ENCODE measurements around the gene LPCAT1. TPM values are rescaled to one million over a fixed set of nuclear protein-coding genes. Genes with fewer than 3 reads are reported as not detected.

LPCAT1 gene
- total and polyA plus RNA-seq, 10 of the 15 experiments (the other 5 are each of a cell fraction or from before 2014, with no cell fraction given): 2.3 to 109 (median 72.7) TPM

DNA sequence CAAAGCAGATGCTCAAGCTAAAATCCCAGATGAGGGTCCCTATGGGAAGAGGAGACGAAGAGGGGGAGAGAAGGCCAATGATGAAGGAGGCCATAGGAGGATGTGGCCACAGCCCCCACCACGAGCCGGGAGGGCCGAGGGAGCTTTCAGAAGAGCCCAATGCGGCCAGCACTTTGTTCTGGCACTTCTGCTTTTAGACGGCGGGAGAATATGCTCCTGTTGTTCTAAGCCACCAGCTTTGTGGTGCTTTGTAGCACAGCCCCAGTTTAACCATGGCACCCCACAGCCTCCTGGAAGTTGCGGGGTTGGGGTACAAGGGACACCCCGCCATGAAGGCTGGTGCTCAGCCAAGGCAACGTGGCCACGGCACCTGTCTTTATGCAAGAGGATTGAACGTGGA, 33.4 kb downstream of the LPCAT1 start (continued):
- TF ChIP-seq E2F4 (IDR thresholded peaks at IDR 0.05; ENCODE audit: low read depth, low read length) (no peak), YBX1 (IDR thresholded peaks at IDR 0.05) (no peak), CTCF (IDR thresholded peaks at IDR 0.05 in 2 of 3, conservative IDR thresholded peaks at IDR 0.05 in 1 of 3; ENCODE audit: control insufficient read depth in 2 of 3, extremely low read depth in 1 of 3, insufficient read depth in 1 of 3, low read depth in 3 of 3, low read length in 3 of 3) (no peak), MTA3 (IDR thresholded peaks at IDR 0.05; ENCODE audit: borderline replicate concordance, low read length) (no peak), IRF4 (IDR thresholded peaks at IDR 0.05; ENCODE audit: low read depth, low read length) (no peak), ESRRA (IDR thresholded peaks at IDR 0.05; ENCODE audit: low read length) (no peak), ZNF217 (IDR thresholded peaks at IDR 0.05) (no peak), SPI1 (IDR thresholded peaks at IDR 0.05; ENCODE audit: borderline replicate concordance, insufficient read depth, low read depth, low read length) (peak; percentile 98), EP300 (IDR thresholded peaks at IDR 0.05; ENCODE audit: borderline replicate concordance in 1 of 2, control insufficient read depth in 1 of 2, low read depth in 2 of 2, low read length in 2 of 2) (no peak), TARDBP (IDR thresholded peaks at IDR 0.05; ENCODE audit: borderline replicate concordance) (no peak), SUPT20H (IDR thresholded peaks at IDR 0.05; ENCODE audit: borderline replicate concordance, control insufficient read depth, low read depth, low read length) (no peak), BMI1 (IDR thresholded peaks at IDR 0.05; ENCODE audit: borderline replicate concordance) (no peak), E2F8 (IDR thresholded peaks at IDR 0.05; ENCODE audit: low read depth, partially characterized antibody) (no peak), NFIC (IDR thresholded peaks at IDR 0.05; ENCODE audit: low read depth, low read length) (no peak), CBFB (IDR thresholded peaks at IDR 0.05; ENCODE audit: low read depth) (no peak), RFX5 (IDR thresholded peaks at IDR 0.05; ENCODE audit: low read depth, low read length) (no peak)
- TF ChIP-seq, protein P1, sequence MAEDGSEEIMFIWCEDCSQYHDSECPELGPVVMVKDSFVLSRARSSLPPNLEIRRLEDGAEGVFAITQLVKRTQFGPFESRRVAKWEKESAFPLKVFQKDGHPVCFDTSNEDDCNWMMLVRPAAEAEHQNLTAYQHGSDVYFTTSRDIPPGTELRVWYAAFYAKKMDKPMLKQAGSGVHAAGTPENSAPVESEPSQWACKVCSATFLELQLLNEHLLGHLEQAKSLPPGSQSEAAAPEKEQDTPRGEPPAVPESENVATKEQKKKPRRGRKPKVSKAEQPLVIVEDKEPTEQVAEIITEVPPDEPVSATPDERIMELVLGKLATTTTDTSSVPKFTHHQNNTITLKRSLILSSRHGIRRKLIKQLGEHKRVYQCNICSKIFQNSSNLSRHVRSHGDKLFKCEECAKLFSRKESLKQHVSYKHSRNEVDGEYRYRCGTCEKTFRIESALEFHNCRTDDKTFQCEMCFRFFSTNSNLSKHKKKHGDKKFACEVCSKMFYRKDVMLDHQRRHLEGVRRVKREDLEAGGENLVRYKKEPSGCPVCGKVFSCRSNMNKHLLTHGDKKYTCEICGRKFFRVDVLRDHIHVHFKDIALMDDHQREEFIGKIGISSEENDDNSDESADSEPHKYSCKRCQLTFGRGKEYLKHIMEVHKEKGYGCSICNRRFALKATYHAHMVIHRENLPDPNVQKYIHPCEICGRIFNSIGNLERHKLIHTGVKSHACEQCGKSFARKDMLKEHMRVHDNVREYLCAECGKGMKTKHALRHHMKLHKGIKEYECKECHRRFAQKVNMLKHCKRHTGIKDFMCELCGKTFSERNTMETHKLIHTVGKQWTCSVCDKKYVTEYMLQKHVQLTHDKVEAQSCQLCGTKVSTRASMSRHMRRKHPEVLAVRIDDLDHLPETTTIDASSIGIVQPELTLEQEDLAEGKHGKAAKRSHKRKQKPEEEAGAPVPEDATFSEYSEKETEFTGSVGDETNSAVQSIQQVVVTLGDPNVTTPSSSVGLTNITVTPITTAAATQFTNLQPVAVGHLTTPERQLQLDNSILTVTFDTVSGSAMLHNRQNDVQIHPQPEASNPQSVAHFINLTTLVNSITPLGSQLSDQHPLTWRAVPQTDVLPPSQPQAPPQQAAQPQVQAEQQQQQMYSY (CRISPR knock-in tag; IDR thresholded peaks at IDR 0.05): no peak
- TF ChIP-seq, protein P2, sequence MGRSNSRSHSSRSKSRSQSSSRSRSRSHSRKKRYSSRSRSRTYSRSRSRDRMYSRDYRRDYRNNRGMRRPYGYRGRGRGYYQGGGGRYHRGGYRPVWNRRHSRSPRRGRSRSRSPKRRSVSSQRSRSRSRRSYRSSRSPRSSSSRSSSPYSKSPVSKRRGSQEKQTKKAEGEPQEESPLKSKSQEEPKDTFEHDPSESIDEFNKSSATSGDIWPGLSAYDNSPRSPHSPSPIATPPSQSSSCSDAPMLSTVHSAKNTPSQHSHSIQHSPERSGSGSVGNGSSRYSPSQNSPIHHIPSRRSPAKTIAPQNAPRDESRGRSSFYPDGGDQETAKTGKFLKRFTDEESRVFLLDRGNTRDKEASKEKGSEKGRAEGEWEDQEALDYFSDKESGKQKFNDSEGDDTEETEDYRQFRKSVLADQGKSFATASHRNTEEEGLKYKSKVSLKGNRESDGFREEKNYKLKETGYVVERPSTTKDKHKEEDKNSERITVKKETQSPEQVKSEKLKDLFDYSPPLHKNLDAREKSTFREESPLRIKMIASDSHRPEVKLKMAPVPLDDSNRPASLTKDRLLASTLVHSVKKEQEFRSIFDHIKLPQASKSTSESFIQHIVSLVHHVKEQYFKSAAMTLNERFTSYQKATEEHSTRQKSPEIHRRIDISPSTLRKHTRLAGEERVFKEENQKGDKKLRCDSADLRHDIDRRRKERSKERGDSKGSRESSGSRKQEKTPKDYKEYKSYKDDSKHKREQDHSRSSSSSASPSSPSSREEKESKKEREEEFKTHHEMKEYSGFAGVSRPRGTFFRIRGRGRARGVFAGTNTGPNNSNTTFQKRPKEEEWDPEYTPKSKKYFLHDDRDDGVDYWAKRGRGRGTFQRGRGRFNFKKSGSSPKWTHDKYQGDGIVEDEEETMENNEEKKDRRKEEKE (IDR thresholded peaks at IDR 0.05): no peak
